H1 (cell line): Measurements from ENCODE around the gene SLC22A23. TPM values are rescaled to one million over a fixed set of nuclear protein-coding genes. Genes with fewer than 3 reads are reported as not detected.

Source experiments
- CTCF ChIA-PET: fragments of 300-600 bp; sonication (Branson Sonifier 250); formaldehyde crosslinking; loops from one replicate; lab custom pipeline; 2021; ENCODE audit not compliant: partially characterized antibody; lab: Charles Lee
- POLR2A ChIA-PET: fragments of 300-600 bp; sonication (Branson Sonifier 250); formaldehyde crosslinking; loops from one replicate; lab custom pipeline; 2021; ENCODE audit warnings: inconsistent platforms; ENCODE audit not compliant: partially characterized antibody; lab: Charles Lee
- DNase-seq, 2 experiments: peaks; one replicate each; pipeline versions ENCODE4 v3.0.0 to v3.0.0-alpha.2; 2010 to 2022; ENCODE audit warnings: low spot score in 2 of 2, low read depth in 1 of 2, mixed read lengths in 1 of 2
- FAIRE-seq: peaks from 2 replicates; lab custom pipeline; 2011; peaks lifted over from hg19 to GRCh38; lab: Jason Lieb, UNC
- H2AFZ ChIP-seq: 2 replicates; pipeline ENCODE4 v1.8.1; 2012; ENCODE audit warnings: low read length, inconsistent platforms
- H2AK5ac ChIP-seq: 2 replicates; pipeline ENCODE4 v1.6.1; 2013; ENCODE audit warnings: low read depth, low read length
- H2BK120ac ChIP-seq: replicated peaks from 2 replicates; pipeline ENCODE3; 2013; ENCODE audit warnings: low read depth, low read length, inconsistent platforms
- H2BK12ac ChIP-seq: 2 replicates; pipeline ENCODE4 v1.6.1; 2013; ENCODE audit warnings: low read depth, low read length
- H2BK15ac ChIP-seq: 2 replicates; pipeline ENCODE4 v1.6.1; 2013; ENCODE audit warnings: low read length
- H2BK20ac ChIP-seq: 2 replicates; pipeline ENCODE4 v1.6.1; 2013; ENCODE audit warnings: low read length
- H2BK5ac ChIP-seq: 2 replicates; pipeline ENCODE4 v1.6.1; 2013; ENCODE audit warnings: low read depth, low read length
- H3K14ac ChIP-seq: 2 replicates; pipeline ENCODE4 v1.6.1; 2013; ENCODE audit warnings: inconsistent platforms; ENCODE audit not compliant: insufficient read length
- H3K18ac ChIP-seq: 2 replicates; pipeline ENCODE4 v1.6.1; 2013; ENCODE audit warnings: low read length; ENCODE audit errors: extremely low read depth
- H3K23ac ChIP-seq: 2 replicates; pipeline ENCODE4 v1.6.1; 2013; ENCODE audit warnings: inconsistent platforms; ENCODE audit not compliant: insufficient read length
- H3K23me2 ChIP-seq: 2 replicates; pipeline ENCODE4 v1.6.1; 2013; ENCODE audit warnings: low read depth, low read length
- H3K27ac ChIP-seq: 2 replicates; pipeline ENCODE4 v1.6.1; 2011; ENCODE audit warnings: low read depth, low read length, inconsistent platforms
- H3K27me3 ChIP-seq, 4 experiments: replicated peaks in 1 of 4; 1 replicate in 1 of 4; 2 replicates in 3 of 4; pipeline versions ENCODE4 v1.6.1 to v1.8.1; 2011 to 2013; ENCODE audit warnings: low read length in 3 of 4, mild to moderate bottlenecking in 3 of 4, inconsistent platforms in 2 of 4, mixed read lengths in 2 of 4, moderate library complexity in 1 of 4; ENCODE audit not compliant: control insufficient read depth in 3 of 4, insufficient read depth in 3 of 4; ENCODE audit errors: extremely low read depth in 1 of 4
- H3K36me3 ChIP-seq, 4 experiments: 2 replicates each; pipeline versions ENCODE4 v1.6.1 to v1.8.1; 2011 to 2013; ENCODE audit warnings: mild to moderate bottlenecking in 4 of 4, low read length in 3 of 4, moderate library complexity in 2 of 4, control low read depth in 1 of 4, inconsistent platforms in 1 of 4; ENCODE audit not compliant: insufficient read depth in 4 of 4, control insufficient read depth in 2 of 4
- H3K4ac ChIP-seq: replicated peaks from 2 replicates; pipeline ENCODE3; 2013; ENCODE audit warnings: low read length, low read depth, mixed read lengths, inconsistent platforms; ENCODE audit not compliant: insufficient read length
- H3K4me1 ChIP-seq, 4 experiments: replicated peaks in 1 of 4; 1 replicate in 1 of 4; 2 replicates in 3 of 4; pipeline versions ENCODE4 v1.6.1 to v1.8.1; 2011 to 2013; ENCODE audit warnings: low read length in 3 of 4, inconsistent platforms in 2 of 4, mixed read lengths in 1 of 4; ENCODE audit not compliant: insufficient read depth in 4 of 4, control insufficient read depth in 3 of 4
- H3K4me2 ChIP-seq, 2 experiments: 2 replicates each; pipeline versions ENCODE4 v1.6.1 to v1.8.1; 2011 to 2013; ENCODE audit warnings: low read depth in 2 of 2, low read length in 2 of 2, control low read depth in 1 of 2, inconsistent platforms in 1 of 2, mild to moderate bottlenecking in 1 of 2; ENCODE audit not compliant: insufficient read depth in 1 of 2
- H3K4me3 ChIP-seq, 4 experiments: fragments of 200-600, 300-600 bp in 1 of 4; sonication (generic), shearing (Covaris generic), sonication (Bioruptor Twin) in 1 of 4; 2 replicates each; pipeline versions ENCODE4 v1.5.1 to v1.8.1; 2011 to 2016; ENCODE audit warnings: low read length in 4 of 4, low read depth in 3 of 4, control low read depth in 2 of 4, inconsistent platforms in 2 of 4, mild to moderate bottlenecking in 2 of 4, mixed read lengths in 1 of 4, moderate library complexity in 1 of 4; ENCODE audit not compliant: insufficient read depth in 2 of 4; ENCODE audit errors: extremely low read depth in 1 of 4
- H3K56ac ChIP-seq: replicated peaks from 2 replicates; pipeline ENCODE3; 2013; ENCODE audit warnings: low read depth, mild to moderate bottlenecking, mixed read lengths, low read length, inconsistent platforms; ENCODE audit not compliant: insufficient read length
- H3K79me1 ChIP-seq: 2 replicates; pipeline ENCODE4 v1.6.1; 2013; ENCODE audit warnings: low read depth, low read length, control low read depth
- H3K79me2 ChIP-seq, 2 experiments: 2 replicates each; pipeline versions ENCODE4 v1.6.1 to v1.8.1; 2012 to 2013; ENCODE audit warnings: low read length in 2 of 2, mild to moderate bottlenecking in 2 of 2, inconsistent platforms in 1 of 2; ENCODE audit not compliant: insufficient read depth in 2 of 2, control insufficient read depth in 1 of 2
- H3K9ac ChIP-seq, 4 experiments: replicated peaks in 1 of 4; 1 replicate in 1 of 4; 2 replicates in 3 of 4; pipeline versions ENCODE4 v1.6.1 to v1.8.1; 2011 to 2013; ENCODE audit warnings: low read depth in 3 of 4, low read length in 3 of 4, control low read depth in 2 of 4, mild to moderate bottlenecking in 2 of 4, moderate library complexity in 2 of 4, inconsistent platforms in 1 of 4; ENCODE audit errors: extremely low read depth in 1 of 4
- H3K9me3 ChIP-seq, 2 experiments: 2 replicates each; pipeline versions ENCODE4 v1.6.1 to v1.8.1; 2012 to 2013; ENCODE audit warnings: mild to moderate bottlenecking in 2 of 2, moderate library complexity in 2 of 2, control low read depth in 1 of 2, inconsistent platforms in 1 of 2, low read depth in 1 of 2, low read length in 1 of 2, mixed read lengths in 1 of 2; ENCODE audit not compliant: insufficient read depth in 2 of 2
- H4K20me1 ChIP-seq, 2 experiments: replicated peaks in 1 of 2; 2 replicates each; pipeline versions ENCODE3 to v1.8.1; 2011 to 2013; ENCODE audit warnings: inconsistent platforms in 2 of 2, low read length in 2 of 2, mild to moderate bottlenecking in 1 of 2; ENCODE audit not compliant: insufficient read depth in 2 of 2, control insufficient read depth in 1 of 2
- H4K5ac ChIP-seq: 2 replicates; pipeline ENCODE4 v1.6.1; 2013; ENCODE audit warnings: low read length, low read depth, mixed read lengths, inconsistent platforms; ENCODE audit not compliant: insufficient read length
- H4K8ac ChIP-seq: 2 replicates; pipeline ENCODE4 v1.8.0; 2013; ENCODE audit warnings: mild to moderate bottlenecking, moderate library complexity, low read length, inconsistent platforms; ENCODE audit not compliant: insufficient read depth; ENCODE audit errors: extremely low read depth
- H4K91ac ChIP-seq: replicated peaks from 2 replicates; pipeline ENCODE3; 2013; ENCODE audit warnings: low read length, mixed read lengths, inconsistent platforms; ENCODE audit not compliant: insufficient read length
- CTBP2 ChIP-seq: IDR thresholded peaks from 2 replicates; pipeline ENCODE4 v1.7.0; 2011; ENCODE audit warnings: borderline replicate concordance, mild to moderate bottlenecking, moderate library complexity, mixed read lengths, low read length; ENCODE audit not compliant: insufficient read depth, insufficient read length
- PHF8 ChIP-seq: fragments of 200-600 bp; sonication (generic); conservative IDR thresholded peaks from 2 replicates; pipeline ENCODE4 v1.7.1; 2012; ENCODE audit warnings: low read depth, mild to moderate bottlenecking, inconsistent platforms, low read length, moderate library complexity
- SP4 ChIP-seq: IDR thresholded peaks from 2 replicates; pipeline ENCODE4 v1.6.1; 2012; ENCODE audit warnings: low read length, inconsistent platforms
- WGBS, 2 experiments: shearing (Covaris generic) in 1 of 2; methylation state at CpG; one replicate each; pipeline versions ENCODE4 v1.1.6 to v1.1.7; 2013 to 2015; ENCODE audit warnings: low lambda C conversion rate in 2 of 2, mixed read lengths in 2 of 2, inconsistent platforms in 1 of 2, low coverage in 1 of 2, missing lambda C conversion rate in 1 of 2; ENCODE audit not compliant: insufficient replicate concordance in 2 of 2, insufficient coverage in 1 of 2, insufficient read length in 1 of 2; ENCODE audit errors: extremely low coverage in 1 of 2, missing lambda C conversion rate in 1 of 2; 5-methylcytosine and 5-hydroxymethylcytosine counted together
- polyA plus RNA-seq, 7 experiments: library from polyadenylated mRNA; depleted of rRNA in 3 of 7; stranded (reverse) in 5 of 7; unstranded in 2 of 7; fragments of >200 nt in 5 of 7; fragments of 200-250 nt in 2 of 7; gene quantifications; 1 replicate in 5 of 7; 2 replicates in 1 of 7; 4 replicates in 1 of 7; pipeline versions ENCODE4 v1.2.1 to v1.2.3, GENCODE V29; 2011 to 2013; ENCODE audit warnings: missing spikeins in 2 of 7, mixed read lengths in 2 of 7
- total RNA-seq: library from RNA; stranded (reverse); fragmentation: NEBNext Ultra II Directional; extraction: Animal tissue kit (Norgen Biotek cat#: 25700); gene quantifications from 2 replicates; pipeline ENCODE4 v1.2.1, GENCODE V29; 2021

The SLC22A23 gene
- total and polyA plus RNA-seq, 2 of the 8 experiments (the other 6 are each of a cell fraction or from before 2014, with no cell fraction given) = 9.9 to 38.4 TPM

DNA sequence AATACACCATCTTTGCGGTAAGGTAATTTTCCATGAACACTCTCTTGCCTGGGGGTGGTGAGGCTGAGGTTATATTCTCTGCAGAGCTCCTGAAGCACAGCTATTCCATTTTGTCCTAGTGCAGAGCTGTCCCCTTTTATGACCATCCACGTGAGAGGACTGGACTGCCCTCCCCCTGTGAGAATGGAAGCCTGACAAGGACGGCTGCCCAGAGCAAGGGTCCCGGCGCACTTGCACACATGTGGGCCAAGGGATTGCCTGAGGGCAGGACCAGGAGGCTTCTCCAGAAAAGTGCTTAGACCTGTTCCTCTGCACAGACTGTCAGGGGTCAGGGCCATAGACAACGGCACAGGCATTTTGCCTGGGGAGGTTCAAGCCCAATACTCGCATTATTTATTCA is 48.2 kb downstream of the SLC22A23 start:
- FAIRE-seq = no peak
- H3K18ac ChIP-seq = no peak overlapping the region
- no peak overlapping the region for H3K23ac ChIP-seq
- H2BK120ac ChIP-seq = no peak overlapping the region
- H3K4me2 ChIP-seq = no peak overlapping the region
- 83% methylated on average over 7 of the region's 7 CpGs; no CpG with 5 or more reads in 1 of the 2 experiments for WGBS, 2 experiments
- H2BK20ac ChIP-seq = no peak overlapping the region
- no peak overlapping the region for H3K14ac ChIP-seq
- H3K9me3 ChIP-seq = peaks cover 0 to 6% of the 10 kb centered on the region in 2 experiments; a peak in 3 of 4 replicates
- no peak overlapping the region for H2AK5ac ChIP-seq
- peak overlapping the region; percentile 18; the same call in 1 of the 2 replicates for H2BK5ac ChIP-seq
- no peak overlapping the region for H3K4me3 ChIP-seq
- ChIA-PET POLR2A (no interaction called here), CTCF (interaction anchor here (1.0 to 1.8 kb wide), 4 partner anchors 9 to 129 kb away, joined by 3 read pairs; no protein-coding TSS in a partner anchor)
- no peaks in the 10 kb centered on the region for H4K20me1 ChIP-seq
- no peak overlapping the region for H3K56ac ChIP-seq
- no peak overlapping the region for H4K5ac ChIP-seq
- H3K23me2 ChIP-seq = peaks cover 2% of the 10 kb centered on the region; the same call in 1 of the 2 replicates
- no peak overlapping the region for H4K8ac ChIP-seq
- H2BK12ac ChIP-seq = no peak overlapping the region
- no peak overlapping the region for H2BK15ac ChIP-seq
- no peaks in the 10 kb centered on the region for H3K27me3 ChIP-seq
- no peak for TF ChIP-seq CTBP2
- no peak for TF ChIP-seq PHF8
- no peak for TF ChIP-seq SP4
- peaks cover 0 to 19% of the 10 kb centered on the region in 2 experiments; a peak in 2 of 4 replicates for H3K79me2 ChIP-seq
- no peaks in the 10 kb centered on the region for H3K79me1 ChIP-seq
- no peak overlapping the region for H3K9ac ChIP-seq
- H2AFZ ChIP-seq = no peak overlapping the region
- H3K36me3 ChIP-seq = peaks cover 0 to 7% (median 0%) of the 10 kb centered on the region in 4 experiments; a peak in 2 of 8 replicates
- no peak overlapping the region for H3K4ac ChIP-seq
- no peak overlapping the region for H3K27ac ChIP-seq
- peaks cover 0 to 14% (median 3%) of the 10 kb centered on the region in 4 experiments; a peak in 5 of 7 replicates for H3K4me1 ChIP-seq
- no peak for DNase-seq
- H4K91ac ChIP-seq = peak overlapping the region; percentile 32
